WTC11 (cell line): Measurements from ENCODE around the gene C2orf80.

ENCODE experiments used
- ATF1 ChIP-seq: sonication (generic); formaldehyde crosslinking; IDR thresholded peaks from 2 replicates; pipeline ENCODE4 v1.8.1; 2023; ENCODE audit warnings: mild to moderate bottlenecking, moderate library complexity, missing genetic modification reagents
- JUN ChIP-seq: sonication (generic); formaldehyde crosslinking; IDR thresholded peaks from 2 replicates; pipeline ENCODE4 v1.8.0; 2023; ENCODE audit warnings: mild to moderate bottlenecking, missing genetic modification reagents
- RELA ChIP-seq: sonication (generic); formaldehyde crosslinking; IDR thresholded peaks from 2 replicates; pipeline ENCODE4 v1.8.1; 2022; ENCODE audit warnings: missing genetic modification reagents, mild to moderate bottlenecking, borderline replicate concordance
- TEAD4 ChIP-seq: sonication (generic); formaldehyde crosslinking; IDR thresholded peaks from 2 replicates; pipeline ENCODE4 v1.8.0; 2022; ENCODE audit warnings: mild to moderate bottlenecking, missing genetic modification reagents
- TF ChIP-seq, protein P1 (sequence below): sonication (generic); formaldehyde crosslinking; IDR thresholded peaks from 2 replicates; pipeline ENCODE4 v1.8.0; 2023; ENCODE audit warnings: missing genetic modification reagents, mild to moderate bottlenecking, borderline replicate concordance
- TF ChIP-seq, protein P2 (sequence below): sonication (generic); formaldehyde crosslinking; IDR thresholded peaks from 2 replicates; pipeline ENCODE4 v1.8.0; 2023; ENCODE audit warnings: mild to moderate bottlenecking, missing genetic modification reagents
- TF ChIP-seq, protein P3 (sequence below): fragments of 250-450 bp; sonication (Bioruptor Pico); IDR thresholded peaks from 2 replicates; pipeline ENCODE4 v1.9.0; 2021; ENCODE audit warnings: moderate library complexity, mild to moderate bottlenecking, inconsistent platforms, borderline replicate concordance

DNA sequence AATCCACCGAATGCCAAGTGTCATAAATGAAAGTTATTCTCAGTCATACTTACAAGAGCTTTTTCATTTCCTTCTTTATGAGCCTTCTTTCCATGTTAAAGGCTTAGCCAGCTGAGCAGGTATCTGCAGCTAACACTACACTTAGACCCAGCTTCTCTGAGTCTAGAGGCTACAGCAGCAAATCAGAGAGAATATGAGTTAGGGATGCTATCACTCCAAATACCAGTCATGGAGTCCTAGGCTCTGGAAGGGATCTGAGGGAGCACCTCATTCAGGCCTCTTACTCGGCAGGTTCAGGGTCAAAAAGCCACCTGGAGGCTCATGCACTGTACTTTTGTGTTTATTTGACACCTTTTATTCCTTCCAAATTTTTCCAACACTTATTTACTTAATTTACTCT lies 2.9 kb downstream of the C2orf80 start:
- no peak for TF ChIP-seq ATF1 (CRISPR knock-in tag)
- TF ChIP-seq TEAD4 (CRISPR knock-in tag), result no peak
- no peak for TF ChIP-seq JUN
- TF ChIP-seq RELA (CRISPR knock-in tag), result no peak
- TF ChIP-seq, protein P1, sequence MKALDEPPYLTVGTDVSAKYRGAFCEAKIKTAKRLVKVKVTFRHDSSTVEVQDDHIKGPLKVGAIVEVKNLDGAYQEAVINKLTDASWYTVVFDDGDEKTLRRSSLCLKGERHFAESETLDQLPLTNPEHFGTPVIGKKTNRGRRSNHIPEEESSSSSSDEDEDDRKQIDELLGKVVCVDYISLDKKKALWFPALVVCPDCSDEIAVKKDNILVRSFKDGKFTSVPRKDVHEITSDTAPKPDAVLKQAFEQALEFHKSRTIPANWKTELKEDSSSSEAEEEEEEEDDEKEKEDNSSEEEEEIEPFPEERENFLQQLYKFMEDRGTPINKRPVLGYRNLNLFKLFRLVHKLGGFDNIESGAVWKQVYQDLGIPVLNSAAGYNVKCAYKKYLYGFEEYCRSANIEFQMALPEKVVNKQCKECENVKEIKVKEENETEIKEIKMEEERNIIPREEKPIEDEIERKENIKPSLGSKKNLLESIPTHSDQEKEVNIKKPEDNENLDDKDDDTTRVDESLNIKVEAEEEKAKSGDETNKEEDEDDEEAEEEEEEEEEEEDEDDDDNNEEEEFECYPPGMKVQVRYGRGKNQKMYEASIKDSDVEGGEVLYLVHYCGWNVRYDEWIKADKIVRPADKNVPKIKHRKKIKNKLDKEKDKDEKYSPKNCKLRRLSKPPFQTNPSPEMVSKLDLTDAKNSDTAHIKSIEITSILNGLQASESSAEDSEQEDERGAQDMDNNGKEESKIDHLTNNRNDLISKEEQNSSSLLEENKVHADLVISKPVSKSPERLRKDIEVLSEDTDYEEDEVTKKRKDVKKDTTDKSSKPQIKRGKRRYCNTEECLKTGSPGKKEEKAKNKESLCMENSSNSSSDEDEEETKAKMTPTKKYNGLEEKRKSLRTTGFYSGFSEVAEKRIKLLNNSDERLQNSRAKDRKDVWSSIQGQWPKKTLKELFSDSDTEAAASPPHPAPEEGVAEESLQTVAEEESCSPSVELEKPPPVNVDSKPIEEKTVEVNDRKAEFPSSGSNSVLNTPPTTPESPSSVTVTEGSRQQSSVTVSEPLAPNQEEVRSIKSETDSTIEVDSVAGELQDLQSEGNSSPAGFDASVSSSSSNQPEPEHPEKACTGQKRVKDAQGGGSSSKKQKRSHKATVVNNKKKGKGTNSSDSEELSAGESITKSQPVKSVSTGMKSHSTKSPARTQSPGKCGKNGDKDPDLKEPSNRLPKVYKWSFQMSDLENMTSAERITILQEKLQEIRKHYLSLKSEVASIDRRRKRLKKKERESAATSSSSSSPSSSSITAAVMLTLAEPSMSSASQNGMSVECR, result no peak
- TF ChIP-seq, protein P2, sequence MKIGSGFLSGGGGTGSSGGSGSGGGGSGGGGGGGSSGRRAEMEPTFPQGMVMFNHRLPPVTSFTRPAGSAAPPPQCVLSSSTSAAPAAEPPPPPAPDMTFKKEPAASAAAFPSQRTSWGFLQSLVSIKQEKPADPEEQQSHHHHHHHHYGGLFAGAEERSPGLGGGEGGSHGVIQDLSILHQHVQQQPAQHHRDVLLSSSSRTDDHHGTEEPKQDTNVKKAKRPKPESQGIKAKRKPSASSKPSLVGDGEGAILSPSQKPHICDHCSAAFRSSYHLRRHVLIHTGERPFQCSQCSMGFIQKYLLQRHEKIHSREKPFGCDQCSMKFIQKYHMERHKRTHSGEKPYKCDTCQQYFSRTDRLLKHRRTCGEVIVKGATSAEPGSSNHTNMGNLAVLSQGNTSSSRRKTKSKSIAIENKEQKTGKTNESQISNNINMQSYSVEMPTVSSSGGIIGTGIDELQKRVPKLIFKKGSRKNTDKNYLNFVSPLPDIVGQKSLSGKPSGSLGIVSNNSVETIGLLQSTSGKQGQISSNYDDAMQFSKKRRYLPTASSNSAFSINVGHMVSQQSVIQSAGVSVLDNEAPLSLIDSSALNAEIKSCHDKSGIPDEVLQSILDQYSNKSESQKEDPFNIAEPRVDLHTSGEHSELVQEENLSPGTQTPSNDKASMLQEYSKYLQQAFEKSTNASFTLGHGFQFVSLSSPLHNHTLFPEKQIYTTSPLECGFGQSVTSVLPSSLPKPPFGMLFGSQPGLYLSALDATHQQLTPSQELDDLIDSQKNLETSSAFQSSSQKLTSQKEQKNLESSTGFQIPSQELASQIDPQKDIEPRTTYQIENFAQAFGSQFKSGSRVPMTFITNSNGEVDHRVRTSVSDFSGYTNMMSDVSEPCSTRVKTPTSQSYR (CRISPR knock-in tag), result no peak
- TF ChIP-seq, protein P3, sequence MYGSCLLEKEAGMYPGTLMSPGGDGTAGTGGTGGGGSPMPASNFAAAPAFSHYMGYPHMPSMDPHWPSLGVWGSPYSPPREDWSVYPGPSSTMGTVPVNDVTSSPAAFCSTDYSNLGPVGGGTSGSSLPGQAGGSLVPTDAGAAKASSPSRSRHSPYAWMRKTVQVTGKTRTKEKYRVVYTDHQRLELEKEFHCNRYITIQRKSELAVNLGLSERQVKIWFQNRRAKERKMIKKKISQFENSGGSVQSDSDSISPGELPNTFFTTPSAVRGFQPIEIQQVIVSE (CRISPR knock-in tag), result no peak
